ENCODE results near the gene ACO2.
"Not testable (repeated sequence)": the region's sequence is repeated elsewhere in the genome, so short reads cannot be mapped to it uniquely, and the experiment has no call there.

Gene ACO2

GRCh38 chr22:41571786-41572185, 102.9 kb downstream of the ACO2 start:
- no peak for TF ChIP-seq EZH2phosphoT487 (IDR thresholded peaks at IDR 0.05; ENCODE audit: borderline replicate concordance)
- TF ChIP-seq, protein P1, sequence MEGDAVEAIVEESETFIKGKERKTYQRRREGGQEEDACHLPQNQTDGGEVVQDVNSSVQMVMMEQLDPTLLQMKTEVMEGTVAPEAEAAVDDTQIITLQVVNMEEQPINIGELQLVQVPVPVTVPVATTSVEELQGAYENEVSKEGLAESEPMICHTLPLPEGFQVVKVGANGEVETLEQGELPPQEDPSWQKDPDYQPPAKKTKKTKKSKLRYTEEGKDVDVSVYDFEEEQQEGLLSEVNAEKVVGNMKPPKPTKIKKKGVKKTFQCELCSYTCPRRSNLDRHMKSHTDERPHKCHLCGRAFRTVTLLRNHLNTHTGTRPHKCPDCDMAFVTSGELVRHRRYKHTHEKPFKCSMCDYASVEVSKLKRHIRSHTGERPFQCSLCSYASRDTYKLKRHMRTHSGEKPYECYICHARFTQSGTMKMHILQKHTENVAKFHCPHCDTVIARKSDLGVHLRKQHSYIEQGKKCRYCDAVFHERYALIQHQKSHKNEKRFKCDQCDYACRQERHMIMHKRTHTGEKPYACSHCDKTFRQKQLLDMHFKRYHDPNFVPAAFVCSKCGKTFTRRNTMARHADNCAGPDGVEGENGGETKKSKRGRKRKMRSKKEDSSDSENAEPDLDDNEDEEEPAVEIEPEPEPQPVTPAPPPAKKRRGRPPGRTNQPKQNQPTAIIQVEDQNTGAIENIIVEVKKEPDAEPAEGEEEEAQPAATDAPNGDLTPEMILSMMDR (conservative IDR thresholded peaks at IDR 0.05; ENCODE audit: low read length): no peak
- H3F3A ChIP-seq (ENCODE audit: low read depth): no peaks in the 10 kb centered on the region
- H3K9me3 ChIP-seq (ENCODE audit: insufficient read depth, low read depth, low read length): no peaks in the 10 kb centered on the region
- no peaks in the 10 kb centered on the region for H3K9me2 ChIP-seq (replicated peaks; ENCODE audit: low read depth, low read length)
- no peak overlapping the region for H2AFZ ChIP-seq (ENCODE audit: low read length)
- no peak overlapping the region for H3K4me2 ChIP-seq (ENCODE audit: low read depth, low read length, poor library complexity, severe bottlenecking)
- no peaks in the 10 kb centered on the region for H3K79me2 ChIP-seq (ENCODE audit: insufficient read depth, low read length)
- no peaks in the 10 kb centered on the region for H3K27me3 ChIP-seq (ENCODE audit: insufficient read depth, low read length, poor library complexity, severe bottlenecking)
- no peak overlapping the region for H3K4me3 ChIP-seq (ENCODE audit: low read length, poor library complexity, severe bottlenecking)
- no peaks in the 10 kb centered on the region for H3K36me3 ChIP-seq (ENCODE audit: insufficient read depth, low read length)
- no peaks in the 10 kb centered on the region for H4K20me1 ChIP-seq (ENCODE audit: insufficient read depth, low read length, poor library complexity, severe bottlenecking)
- no peak overlapping the region for H3K9ac ChIP-seq (ENCODE audit: low read depth, low read length, poor library complexity, severe bottlenecking)
- no peaks in the 10 kb centered on the region for H3K4me1 ChIP-seq (ENCODE audit: insufficient read depth, low read length, poor library complexity, severe bottlenecking)

DNA sequence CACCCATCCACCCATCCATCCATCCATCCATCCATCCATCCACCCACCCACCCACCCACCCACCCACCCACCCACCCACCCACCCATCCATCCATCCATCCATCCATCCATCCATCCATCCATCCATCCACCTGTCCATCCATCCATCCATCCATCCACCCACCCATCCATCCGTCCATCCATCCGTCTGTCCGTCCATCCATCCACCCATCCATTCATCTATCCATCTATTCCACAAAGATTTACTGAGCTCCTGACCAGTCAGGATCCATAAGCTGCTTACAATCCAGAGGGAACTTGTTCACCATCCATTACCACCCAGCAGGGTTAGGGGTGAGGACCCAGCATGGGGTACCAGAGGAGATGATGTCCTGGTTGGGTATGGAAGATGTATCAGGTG, 103.4 kb downstream of the ACO2 start:
- not testable (repeated sequence) for H3K4me1 ChIP-seq (ENCODE audit: insufficient read depth, low read length, poor library complexity, severe bottlenecking); H2AFZ ChIP-seq (ENCODE audit: low read length); H3K9ac ChIP-seq (ENCODE audit: low read depth, low read length, poor library complexity, severe bottlenecking); H3K4me2 ChIP-seq (ENCODE audit: low read depth, low read length, poor library complexity, severe bottlenecking); H3K36me3 ChIP-seq (ENCODE audit: insufficient read depth, low read length); H3F3A ChIP-seq (ENCODE audit: low read depth); H3K9me2 ChIP-seq (replicated peaks; ENCODE audit: low read depth, low read length); H3K9me3 ChIP-seq (ENCODE audit: insufficient read depth, low read depth, low read length); H3K27me3 ChIP-seq (ENCODE audit: insufficient read depth, low read length, poor library complexity, severe bottlenecking); H4K20me1 ChIP-seq (ENCODE audit: insufficient read depth, low read length, poor library complexity, severe bottlenecking); H3K4me3 ChIP-seq (ENCODE audit: low read length, poor library complexity, severe bottlenecking); H3K79me2 ChIP-seq (ENCODE audit: insufficient read depth, low read length)

- no peak overlapping the region for H3K4me3 ChIP-seq (ENCODE audit: low read length, poor library complexity, severe bottlenecking)
- H3F3A ChIP-seq (ENCODE audit: low read depth): no peaks in the 10 kb centered on the region
- TF ChIP-seq, protein P1 (conservative IDR thresholded peaks at IDR 0.05; ENCODE audit: low read length): no peak
- no peak for TF ChIP-seq EZH2phosphoT487 (IDR thresholded peaks at IDR 0.05; ENCODE audit: borderline replicate concordance)
- no peaks in the 10 kb centered on the region for H3K27me3 ChIP-seq (ENCODE audit: insufficient read depth, low read length, poor library complexity, severe bottlenecking)
- H3K4me2 ChIP-seq (ENCODE audit: low read depth, low read length, poor library complexity, severe bottlenecking): no peak overlapping the region
- no peaks in the 10 kb centered on the region for H3K9me3 ChIP-seq (ENCODE audit: insufficient read depth, low read depth, low read length)
- H3K4me1 ChIP-seq (ENCODE audit: insufficient read depth, low read length, poor library complexity, severe bottlenecking): no peaks in the 10 kb centered on the region
- H2AFZ ChIP-seq (ENCODE audit: low read length): no peak overlapping the region
- no peaks in the 10 kb centered on the region for H3K9me2 ChIP-seq (replicated peaks; ENCODE audit: low read depth, low read length)
- H3K9ac ChIP-seq (ENCODE audit: low read depth, low read length, poor library complexity, severe bottlenecking): no peak overlapping the region
- no peaks in the 10 kb centered on the region for H4K20me1 ChIP-seq (ENCODE audit: insufficient read depth, low read length, poor library complexity, severe bottlenecking)
- H3K36me3 ChIP-seq (ENCODE audit: insufficient read depth, low read length): no peaks in the 10 kb centered on the region
- H3K79me2 ChIP-seq (ENCODE audit: insufficient read depth, low read length): no peaks in the 10 kb centered on the region
Measured at GRCh38 chr22:41573677-41574076, 104.8 kb downstream of the ACO2 start.

GRCh38 chr22:41574847-41575381, 106.0 kb downstream of the ACO2 start:
- Histone ChIP-seq H3K4me1 (ENCODE audit: insufficient read depth, low read length, poor library complexity, severe bottlenecking) (no peaks in the 10 kb centered on the region), H3K79me2 (ENCODE audit: insufficient read depth, low read length) (no peaks in the 10 kb centered on the region), H3K9me2 (replicated peaks; ENCODE audit: low read depth, low read length) (no peaks in the 10 kb centered on the region), H3K9ac (ENCODE audit: low read depth, low read length, poor library complexity, severe bottlenecking) (no peak overlapping the region), H3K9me3 (ENCODE audit: insufficient read depth, low read depth, low read length) (no peaks in the 10 kb centered on the region), H3K4me2 (ENCODE audit: low read depth, low read length, poor library complexity, severe bottlenecking) (no peak overlapping the region), H3K27me3 (ENCODE audit: insufficient read depth, low read length, poor library complexity, severe bottlenecking) (no peaks in the 10 kb centered on the region), H3K36me3 (ENCODE audit: insufficient read depth, low read length) (no peaks in the 10 kb centered on the region), H4K20me1 (ENCODE audit: insufficient read depth, low read length, poor library complexity, severe bottlenecking) (no peaks in the 10 kb centered on the region), H3F3A (ENCODE audit: low read depth) (no peaks in the 10 kb centered on the region), H2AFZ (ENCODE audit: low read length) (no peak overlapping the region), H3K4me3 (ENCODE audit: low read length, poor library complexity, severe bottlenecking) (no peak overlapping the region)
- TF ChIP-seq, protein P1 (conservative IDR thresholded peaks at IDR 0.05; ENCODE audit: low read length): no peak
- no peak for TF ChIP-seq EZH2phosphoT487 (IDR thresholded peaks at IDR 0.05; ENCODE audit: borderline replicate concordance)
